HG02884 (cell line): ENCODE data around the gene QRICH1.
A peak's percentile ranks its signal among the peaks of the same experiment; 100 is the strongest.
"Not testable (repeated sequence)": the region's sequence is repeated elsewhere in the genome, so short reads cannot be mapped to it uniquely, and the experiment has no call there.

Experiments used
- ATAC-seq: cut with Tn5 transposase; IDR thresholded peaks from one replicate; pipeline ENCODE4 v1.9.1; 2021; ENCODE audit warnings: mild to moderate bottlenecking, moderate library complexity; ENCODE audit not compliant: unreplicated experiment

QRICH1 gene

DNA sequence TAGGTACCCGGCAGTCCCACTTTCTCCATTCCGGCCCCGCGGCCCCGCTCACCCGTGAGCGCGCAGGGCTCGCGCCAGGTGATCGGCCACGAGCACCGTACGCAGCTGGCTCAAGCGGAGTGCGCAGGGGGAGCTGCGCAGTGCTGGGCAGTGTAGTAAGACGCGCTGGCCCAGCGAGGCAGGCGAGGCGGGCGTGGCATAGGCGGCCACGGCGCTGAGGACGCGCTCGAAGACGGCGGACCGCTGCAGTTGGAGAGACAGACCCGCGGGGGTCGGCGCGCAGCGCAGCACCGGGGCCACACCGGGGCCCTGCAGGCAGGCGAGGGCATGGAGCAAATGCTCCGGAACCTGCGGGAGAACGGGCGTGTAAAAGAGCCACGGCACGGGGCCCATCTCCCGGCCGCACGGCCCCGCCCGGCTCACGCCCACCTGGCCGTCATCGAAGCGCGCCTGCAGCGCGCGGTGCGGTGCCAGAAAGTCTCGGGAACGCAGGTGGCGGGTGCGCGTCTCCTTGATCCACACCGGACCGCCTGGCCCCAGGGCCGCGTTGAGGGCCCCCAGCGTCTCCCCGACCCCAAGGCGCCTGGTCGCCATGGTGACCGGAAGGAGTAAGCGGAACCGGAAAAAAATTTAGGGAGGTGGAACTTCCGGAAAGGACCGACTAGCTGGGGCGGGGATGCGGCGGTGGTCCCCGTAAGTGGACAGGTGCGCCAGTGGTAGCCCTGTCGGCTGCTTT, 75.7 kb downstream of the QRICH1 start, which contains the start of gene DALRD3:
Gene DALRD3 (minus strand): TSS at position 610 of the 736 bp plus-strand sequence. CDS start 16 bp downstream, at position 594.
- ATAC-seq: no peak

DNA sequence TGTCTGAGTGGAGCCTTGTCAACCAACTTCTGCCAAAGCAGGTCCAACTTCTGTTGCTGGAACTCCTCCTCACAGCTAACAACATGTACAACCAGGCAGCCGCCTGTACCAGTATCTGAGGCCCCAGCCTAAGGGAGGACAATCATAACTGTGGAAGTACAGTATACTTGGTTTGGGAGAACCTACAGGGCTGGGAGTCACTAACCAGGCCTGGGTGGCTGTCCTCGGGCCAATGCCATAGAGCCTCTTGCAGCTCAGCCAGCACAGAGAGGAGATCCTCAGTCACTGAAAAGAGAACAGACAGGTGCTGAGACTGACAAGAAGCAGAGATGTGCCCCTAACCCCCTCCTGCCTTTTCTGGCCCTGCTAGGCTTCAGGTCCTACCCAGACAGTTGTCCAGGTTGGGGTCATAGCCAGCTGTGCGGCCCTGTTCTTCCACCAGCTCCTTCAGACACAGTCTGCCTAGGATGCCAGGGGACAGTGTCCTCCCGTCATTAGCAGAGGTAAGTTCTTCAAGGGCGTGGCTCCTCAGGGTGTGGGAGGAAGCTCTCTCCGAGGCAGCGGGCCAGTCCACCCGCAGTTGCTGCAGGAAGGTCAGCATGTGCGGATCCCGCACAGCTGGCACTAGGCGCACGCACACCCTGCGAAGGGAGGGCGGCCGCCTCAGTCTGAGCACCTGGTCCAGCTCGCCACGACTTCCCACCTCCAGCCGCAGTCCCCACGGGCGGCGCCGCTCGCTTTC, 76.5 kb downstream of the QRICH1 start:
- no peak for ATAC-seq

DNA sequence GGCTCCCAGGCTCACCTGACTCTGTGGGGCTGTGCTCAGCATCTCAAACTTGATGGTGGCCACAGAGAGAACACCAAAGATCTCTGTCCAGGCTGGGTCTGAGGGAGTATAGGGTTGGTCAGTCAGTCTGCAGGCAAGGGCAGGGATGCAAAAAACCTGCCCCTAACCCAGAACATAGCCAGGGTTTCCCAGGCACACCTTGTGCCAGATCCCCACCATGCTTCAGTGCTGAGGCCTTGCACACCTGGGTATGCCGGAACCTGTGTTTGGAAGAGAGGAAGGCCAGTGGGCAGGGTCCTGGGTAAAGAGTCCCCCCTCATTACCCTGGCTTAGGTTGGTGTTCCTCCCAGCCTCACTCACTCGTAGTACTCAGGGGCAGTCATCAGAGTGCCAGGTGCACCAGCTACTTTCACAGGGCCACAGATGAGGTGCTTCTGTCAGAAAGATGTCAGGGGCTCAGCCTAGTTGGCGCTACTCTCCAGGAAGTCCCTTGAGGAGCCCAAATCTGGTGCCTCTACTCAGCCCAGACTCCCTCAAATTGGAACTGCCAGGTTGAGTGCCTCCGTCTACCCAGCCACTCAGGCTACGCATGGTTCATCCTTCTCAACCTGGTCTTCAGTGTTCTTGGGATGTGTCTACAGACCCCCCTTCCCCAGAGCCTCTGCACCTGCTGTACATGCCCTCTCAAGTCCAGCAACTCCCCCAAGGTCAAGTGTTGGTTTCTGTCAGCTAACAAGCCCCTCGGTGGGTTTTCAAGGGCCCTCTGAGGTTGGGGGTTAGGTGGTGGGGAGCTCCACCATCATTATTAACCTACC, 77.2 kb downstream of the QRICH1 start:
- ATAC-seq: no peak

DNA sequence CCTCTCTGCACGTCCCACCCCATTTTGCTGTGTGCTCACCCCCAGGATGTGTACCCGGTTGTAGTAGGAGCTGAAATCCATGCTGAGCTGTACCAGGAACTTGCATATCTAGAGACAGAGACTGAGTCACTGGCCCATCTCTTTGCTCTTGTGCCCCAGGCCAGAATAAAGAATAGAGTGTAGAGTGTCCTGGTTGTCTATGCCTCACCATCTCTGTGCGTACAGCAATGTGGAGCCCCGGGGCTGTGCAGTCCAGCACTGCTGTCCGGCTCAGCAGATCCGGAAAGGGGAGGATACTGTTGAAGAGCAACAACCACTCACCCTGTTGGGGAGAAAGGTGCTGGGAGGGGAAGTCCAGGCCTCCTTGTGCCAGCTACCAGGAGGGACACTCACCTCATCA, 78.1 kb downstream of the QRICH1 start:
- no peak for ATAC-seq

DNA sequence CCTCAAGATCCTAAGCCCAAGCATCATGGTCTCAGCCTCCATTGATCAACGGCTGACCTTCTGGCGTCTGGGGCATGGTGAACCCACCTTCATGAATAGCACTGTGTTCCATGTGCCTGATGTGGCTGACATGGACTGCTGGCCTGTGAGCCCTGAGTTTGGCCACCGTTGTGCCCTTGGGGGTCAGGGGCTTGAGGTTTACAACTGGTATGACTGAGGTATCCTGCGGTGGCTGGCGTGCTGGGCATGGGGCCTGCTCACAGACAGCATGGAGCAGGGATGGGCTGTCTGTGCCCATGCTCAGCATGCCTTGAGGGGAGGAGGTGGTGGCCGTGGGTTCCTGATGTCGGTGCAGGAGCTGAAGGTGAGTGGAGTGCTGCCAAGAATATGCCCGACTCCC, 78.8 kb downstream of the QRICH1 start:
- no peak for ATAC-seq

DNA sequence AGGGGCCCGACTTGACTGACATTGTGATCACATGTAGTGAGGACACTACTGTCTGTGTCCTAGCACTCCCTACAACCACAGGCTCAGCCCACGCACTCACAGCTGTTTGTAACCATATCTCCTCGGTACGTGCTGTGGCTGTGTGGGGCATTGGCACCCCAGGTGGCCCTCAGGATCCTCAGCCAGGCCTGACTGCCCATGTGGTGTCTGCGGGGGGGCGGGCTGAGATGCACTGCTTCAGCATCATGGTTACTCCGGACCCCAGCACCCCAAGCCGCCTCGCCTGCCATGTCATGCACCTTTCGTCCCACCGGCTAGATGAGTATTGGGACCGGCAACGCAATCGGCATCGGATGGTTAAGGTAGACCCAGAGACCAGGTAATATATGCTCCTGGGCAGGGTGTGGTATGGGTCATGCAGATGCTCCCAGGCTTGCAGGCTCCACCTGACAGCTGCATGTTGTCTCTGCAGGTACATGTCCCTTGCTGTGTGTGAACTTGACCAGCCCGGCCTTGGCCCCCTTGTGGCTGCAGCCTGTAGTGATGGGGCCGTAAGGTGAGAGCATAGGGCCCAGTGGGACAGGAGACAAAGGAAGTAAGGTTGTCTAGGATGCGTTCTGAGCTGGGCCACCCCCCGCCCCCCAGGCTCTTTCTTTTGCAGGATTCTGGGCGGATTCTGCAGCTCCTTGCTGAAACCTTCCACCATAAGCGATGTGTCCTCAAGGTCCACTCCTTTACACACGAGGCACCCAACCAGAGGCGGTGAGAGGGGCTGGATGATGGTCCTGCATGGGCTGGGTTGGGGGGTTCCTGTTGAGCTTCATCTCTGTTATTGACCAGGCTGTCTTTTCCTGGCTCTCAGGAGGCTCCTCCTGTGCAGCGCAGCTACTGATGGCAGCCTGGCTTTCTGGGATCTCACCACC, 79.9 kb downstream of the QRICH1 start:
- ATAC-seq: no peak

DNA sequence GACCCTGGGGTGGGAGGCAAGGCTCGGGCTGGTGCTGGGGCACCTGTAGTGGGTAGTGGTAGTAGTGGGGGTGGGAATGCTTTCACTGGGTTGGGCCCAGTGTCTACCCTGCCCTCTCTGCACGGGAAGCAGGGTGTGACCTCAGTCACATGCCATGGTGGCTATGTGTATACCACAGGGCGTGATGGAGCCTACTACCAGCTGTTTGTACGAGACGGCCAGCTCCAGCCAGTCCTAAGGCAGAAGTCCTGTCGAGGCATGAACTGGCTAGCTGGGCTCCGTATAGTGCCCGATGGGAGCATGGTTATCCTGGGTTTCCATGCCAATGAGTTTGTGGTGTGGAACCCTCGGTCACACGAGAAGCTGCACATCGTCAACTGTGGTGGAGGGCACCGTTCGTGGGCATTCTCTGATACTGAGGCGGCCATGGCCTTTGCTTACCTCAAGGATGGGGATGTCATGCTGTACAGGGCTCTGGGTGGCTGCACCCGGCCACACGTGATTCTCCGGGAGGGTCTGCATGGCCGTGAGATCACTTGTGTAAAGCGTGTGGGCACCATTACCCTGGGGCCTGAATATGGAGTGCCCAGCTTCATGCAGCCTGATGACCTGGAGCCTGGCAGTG, 80.6 kb downstream of the QRICH1 start:
- no peak for ATAC-seq

DNA sequence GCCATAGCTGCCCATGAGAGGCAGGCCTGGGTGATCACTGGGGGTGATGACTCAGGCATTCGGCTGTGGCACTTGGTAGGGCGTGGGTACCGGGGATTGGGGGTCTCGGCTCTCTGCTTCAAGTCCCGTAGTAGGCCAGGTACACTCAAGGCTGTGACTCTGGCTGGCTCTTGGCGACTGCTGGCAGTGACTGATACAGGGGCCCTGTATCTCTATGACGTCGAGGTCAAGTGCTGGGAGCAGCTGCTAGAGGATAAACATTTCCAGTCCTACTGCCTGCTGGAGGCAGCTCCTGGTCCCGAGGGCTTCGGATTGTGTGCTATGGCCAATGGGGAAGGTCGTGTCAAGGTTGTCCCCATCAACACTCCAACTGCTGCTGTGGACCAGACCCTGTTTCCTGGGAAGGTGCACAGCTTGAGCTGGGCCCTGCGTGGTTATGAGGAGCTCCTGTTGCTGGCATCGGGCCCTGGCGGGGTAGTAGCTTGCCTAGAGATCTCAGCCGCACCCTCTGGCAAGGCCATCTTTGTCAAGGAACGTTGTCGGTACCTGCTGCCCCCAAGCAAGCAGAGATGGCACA, 81.3 kb downstream of the QRICH1 start:
- ATAC-seq: no peak

DNA sequence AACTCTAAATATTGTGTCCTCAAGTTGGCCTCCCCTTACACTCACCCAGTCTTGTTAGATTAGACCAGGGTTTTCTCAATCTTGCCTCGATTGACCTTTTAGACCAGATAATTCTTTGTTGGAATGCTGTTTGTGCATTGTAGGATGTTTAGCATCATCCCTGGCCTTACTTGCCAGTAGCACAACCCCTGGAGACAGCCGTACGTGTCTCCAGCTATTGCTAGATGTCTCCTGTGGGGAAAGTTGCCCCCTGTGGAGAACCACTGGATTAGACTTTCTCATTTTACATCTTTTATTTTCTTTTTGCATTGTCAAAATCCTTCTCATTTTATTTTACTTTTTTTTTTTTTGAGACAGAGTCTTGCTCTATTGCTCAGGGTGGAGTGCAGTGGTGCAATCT, 84.5 kb downstream of the QRICH1 start:
- ATAC-seq: no peak

DNA sequence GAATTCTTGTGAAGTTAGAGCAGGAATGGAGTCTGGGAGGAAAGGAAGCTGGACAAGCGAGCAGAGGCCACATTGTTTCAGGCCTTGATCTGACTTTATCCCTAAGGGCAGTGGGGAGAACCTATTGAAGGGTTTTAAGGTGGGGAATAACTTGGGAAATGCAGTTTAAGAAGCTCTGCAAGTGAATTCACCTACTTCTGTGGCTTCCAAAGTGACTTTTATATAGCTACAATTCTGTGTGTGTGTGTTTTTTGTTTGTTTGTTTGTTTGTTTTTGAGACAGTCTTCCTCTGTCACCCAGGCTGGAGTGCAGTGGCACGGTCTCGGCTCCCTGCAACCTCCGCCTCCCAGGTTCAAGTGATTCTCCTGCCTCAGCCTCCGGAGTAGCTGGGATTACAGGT, 85.2 kb downstream of the QRICH1 start:
- not testable (repeated sequence) for ATAC-seq

DNA sequence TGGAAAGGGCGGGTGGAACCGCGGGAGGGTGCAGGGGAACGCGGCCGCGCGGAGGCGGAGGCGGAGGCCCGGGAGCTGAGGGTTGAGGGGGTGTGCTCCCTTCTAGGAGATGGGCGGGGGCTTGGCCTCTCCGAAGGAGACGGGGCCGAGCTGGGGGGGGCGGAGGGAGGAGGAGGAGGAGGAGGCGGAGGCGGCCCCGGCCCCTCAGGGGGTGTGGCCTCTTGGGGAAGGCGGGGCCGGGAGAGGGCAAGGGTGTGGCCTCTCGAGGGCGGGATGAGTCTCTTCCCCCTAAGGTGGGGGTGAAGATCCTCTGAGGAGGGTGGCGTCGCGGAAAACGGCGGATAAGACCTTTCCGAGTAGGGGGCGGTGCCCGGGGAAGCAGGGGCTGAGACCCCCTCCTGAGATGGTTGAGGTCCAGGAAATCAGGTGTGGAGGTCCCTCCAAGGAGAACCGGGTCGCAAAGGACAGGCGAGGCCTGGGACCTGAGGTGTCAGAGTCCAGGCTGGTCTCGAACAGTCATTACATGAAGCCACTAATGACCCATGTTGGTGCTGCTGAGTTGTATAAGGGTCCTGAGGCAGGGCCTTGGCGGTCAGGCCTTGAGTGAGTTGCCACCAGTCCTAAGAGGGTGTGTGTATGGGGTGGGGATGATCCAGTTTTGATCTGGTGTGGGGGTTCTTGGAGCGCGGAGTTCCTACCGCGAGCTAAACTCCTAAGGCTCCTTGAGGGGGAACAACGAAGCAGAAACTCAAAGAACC, 85.9 kb downstream of the QRICH1 start:
- ATAC-seq: peak; percentile 28

DNA sequence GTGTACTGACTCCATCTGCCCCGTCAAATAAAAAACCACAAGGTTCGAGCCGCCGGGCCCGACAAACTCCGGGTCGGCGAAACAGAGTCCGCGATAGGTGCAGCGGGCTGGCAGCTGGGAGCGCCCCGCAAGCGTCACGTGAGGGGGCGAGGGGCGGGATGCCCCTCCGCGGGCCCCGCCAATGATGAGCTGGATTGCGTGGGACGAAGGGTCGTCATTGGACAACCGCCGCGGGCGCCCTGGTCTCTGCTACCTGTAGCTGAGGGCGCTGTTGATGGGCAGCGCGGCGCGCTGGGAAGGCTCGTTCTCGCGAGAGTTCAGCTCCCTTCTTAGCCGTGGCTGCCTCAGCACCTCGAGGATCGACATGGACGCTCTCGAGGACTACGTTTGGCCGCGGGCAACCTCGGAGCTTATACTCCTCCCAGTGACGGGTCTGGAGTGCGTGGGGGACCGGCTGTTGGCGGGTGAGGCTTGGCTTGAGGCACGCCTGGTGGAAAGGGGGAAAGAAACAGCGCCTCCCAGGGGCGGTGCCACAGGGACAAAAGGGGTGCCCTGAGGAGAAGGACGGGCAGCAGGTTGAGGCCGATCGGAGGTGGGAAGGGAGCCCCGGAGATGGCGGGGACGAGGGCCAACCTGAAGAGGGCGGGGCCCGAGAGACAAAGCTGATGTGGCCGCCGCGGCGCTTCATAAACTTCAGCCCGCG, 86.7 kb downstream of the QRICH1 start, which contains the start of gene WDR6:
Gene WDR6 (plus strand): TSS at position 324 of the 703 bp plus-strand sequence. CDS start 41 bp downstream, at position 365.
- peak; percentile 81 for ATAC-seq

DNA sequence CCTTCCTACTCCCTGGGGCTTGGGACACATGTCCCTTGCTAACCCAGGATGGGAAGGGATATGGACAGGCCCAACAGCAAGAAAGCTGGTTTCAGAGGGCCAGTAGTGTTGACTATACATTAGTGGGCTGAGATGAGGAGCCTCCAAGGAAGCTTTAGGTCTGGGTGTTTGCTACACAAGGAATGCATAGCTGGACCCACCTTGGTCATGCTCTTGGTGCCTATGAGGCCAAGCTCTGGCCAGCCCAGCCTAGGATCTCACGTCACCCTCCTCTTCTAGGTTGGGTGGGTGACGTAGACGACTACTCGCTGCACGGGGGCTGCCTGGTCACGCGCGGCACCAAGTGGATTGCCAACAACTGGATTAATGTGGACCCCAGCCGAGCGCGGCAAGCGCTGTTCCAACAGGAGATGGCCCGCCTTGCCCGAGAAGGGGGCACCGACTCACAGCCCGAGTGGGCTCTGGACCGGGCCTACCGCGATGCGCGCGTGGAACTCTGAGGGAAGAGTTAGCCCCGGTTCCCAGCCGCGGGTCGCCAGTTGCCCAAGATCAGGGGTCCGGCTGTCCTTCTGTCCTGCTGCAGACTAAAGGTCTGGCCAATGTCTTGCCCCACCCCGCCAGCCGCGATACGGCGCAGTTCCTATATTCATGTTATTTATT, 87.3 kb downstream of the QRICH1 start:
- no peak for ATAC-seq

DNA sequence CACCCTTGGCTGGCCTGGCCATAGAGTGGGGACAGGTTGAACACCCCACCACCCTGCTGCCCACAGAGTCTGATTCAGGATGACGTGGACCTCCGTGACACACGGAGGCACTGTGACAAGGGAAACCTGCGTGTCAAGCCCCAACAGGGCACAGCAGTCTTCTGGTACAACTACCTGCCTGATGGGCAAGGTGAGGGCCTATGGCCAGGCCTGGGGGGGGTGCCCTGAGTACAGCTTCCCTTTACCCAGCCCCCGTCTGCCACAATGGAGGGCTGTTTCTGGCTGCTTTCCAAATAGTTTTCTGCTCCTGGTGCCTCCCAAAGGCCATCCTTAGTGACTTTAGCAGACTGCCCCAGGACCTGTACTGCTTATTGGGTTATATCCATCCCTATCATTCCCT, 87.9 kb downstream of the QRICH1 start:
- no peak for ATAC-seq

DNA sequence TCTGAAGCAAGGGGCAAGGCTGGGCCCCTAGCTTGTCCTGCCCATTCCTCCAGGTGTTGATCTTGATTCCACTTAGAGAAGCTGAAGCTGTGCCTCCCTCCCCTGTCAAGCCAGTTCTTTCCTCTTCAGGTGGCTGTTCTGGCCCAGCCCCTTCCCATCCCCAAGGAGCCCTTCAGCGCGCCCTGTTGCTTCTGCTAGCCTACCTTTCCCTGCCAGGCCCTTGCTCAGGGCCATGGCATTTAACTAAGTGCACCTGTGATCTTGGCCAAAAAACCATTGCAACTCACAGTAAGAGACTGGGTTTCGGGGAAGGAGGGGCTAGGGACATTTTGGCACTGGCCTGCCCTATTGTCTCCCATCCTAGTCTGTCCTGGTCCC, 88.6 kb downstream of the QRICH1 start:
- ATAC-seq: no peak

DNA sequence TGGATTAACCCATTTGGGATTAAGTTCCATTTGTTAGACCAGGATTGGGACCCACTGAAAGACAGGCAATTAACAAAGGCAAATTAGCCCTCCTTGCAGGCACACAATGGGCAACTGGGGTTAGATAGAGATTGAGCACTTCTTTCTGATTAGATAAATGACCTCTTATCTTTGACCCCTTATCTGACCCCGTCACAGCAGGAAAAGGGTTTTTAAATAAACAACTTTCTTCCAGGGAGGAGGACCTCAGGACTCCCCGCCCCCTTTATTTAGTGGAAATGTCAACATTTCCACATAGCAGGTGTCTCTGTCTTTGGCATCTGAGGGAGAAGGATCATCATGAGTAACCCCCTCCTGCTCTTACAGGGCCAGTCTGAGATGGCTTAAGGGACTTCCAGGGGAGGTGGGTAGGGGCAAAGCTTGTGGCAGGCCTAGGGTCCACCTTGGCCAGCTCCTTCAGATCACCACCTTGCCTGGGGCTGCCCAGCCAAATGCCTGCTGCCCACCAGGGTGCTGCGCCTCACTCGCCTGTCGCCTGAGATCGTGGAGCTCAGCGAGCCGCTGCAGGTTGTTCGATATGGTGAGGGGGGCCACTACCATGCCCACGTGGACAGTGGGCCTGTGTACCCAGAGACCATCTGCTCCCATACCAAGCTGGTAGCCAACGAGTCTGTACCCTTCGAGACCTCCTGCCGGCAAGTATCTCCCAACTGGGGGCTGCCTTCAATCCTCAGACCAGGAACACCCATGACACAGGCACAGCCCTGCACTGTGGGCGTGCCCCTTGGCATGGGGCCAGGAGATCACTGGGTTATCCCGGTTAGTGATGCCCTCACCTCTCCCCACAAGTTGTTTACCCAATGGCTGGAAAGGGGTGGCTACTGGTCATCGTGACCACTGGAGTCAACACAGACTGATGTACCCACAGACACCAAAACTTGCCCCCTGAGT, 89.2 kb downstream of the QRICH1 start:
- ATAC-seq: no peak

DNA sequence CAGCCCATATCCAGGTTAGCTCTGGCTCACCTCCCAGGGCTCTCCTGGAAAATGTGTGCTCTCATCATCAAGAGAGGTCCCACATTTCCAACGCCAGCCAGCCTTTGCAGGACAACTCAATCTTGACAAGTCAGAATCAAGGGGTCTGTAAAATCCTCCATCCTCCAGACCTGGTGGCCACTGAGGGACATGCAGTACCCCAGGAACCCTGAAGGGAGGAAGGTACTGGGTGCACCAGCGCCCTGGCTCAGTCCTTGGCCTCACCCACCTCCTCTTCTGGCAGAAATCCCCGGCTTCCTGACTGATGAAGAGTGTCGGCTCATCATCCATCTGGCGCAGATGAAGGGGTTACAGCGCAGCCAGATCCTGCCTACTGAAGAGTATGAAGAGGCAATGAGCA, 92.7 kb downstream of the QRICH1 start:
- ATAC-seq: no peak
